ENCODE results near the gene CXCR5.

The CXCR5 gene

GRCh38 chr11:118922745-118923627 lies 39.3 kb downstream of the CXCR5 start:
- H3K4me3 ChIP-seq (replicated peaks; ENCODE audit: low read depth, low read length) = peak overlapping the region; percentile 98
- no peak for DNase-seq (ENCODE audit: extremely low read depth, low read depth)
- no peak for TF ChIP-seq CTCF (IDR thresholded peaks at IDR 0.05; ENCODE audit: low read depth, low read length, missing control alignments)

GRCh38 chr11:118923721-118924587 lies 40.3 kb downstream of the CXCR5 start:
- no peak for TF ChIP-seq CTCF (IDR thresholded peaks at IDR 0.05; ENCODE audit: low read depth, low read length, missing control alignments)
- peak overlapping the region; percentile 98 for H3K4me3 ChIP-seq (replicated peaks; ENCODE audit: low read depth, low read length)
- no peak for DNase-seq (ENCODE audit: extremely low read depth, low read depth)

- TF ChIP-seq CTCF (IDR thresholded peaks at IDR 0.05; ENCODE audit: low read depth, low read length, missing control alignments) = no peak
Measured at GRCh38 chr11:118924591-118925585, 41.2 kb downstream of the CXCR5 start.

GRCh38 chr11:118927554-118928100 lies 43.9 kb downstream of the CXCR5 start:
- no peak for TF ChIP-seq CTCF (IDR thresholded peaks at IDR 0.05; ENCODE audit: low read depth, low read length, missing control alignments)
- H3K4me3 ChIP-seq (replicated peaks; ENCODE audit: low read depth, low read length) = no peak overlapping the region
- DNase-seq (ENCODE audit: extremely low read depth, low read depth) = no peak

More at GRCh38 chr11:118924591-118925585, 41.2 kb downstream of the CXCR5 start:
- peak overlapping the region; percentile 98 for H3K4me3 ChIP-seq (replicated peaks; ENCODE audit: low read depth, low read length)
- DNase-seq (ENCODE audit: extremely low read depth, low read depth) = no peak

GRCh38 chr11:118928101-118928869 lies 44.6 kb downstream of the CXCR5 start:
- peak overlapping the region; percentile 61 for H3K4me3 ChIP-seq (replicated peaks; ENCODE audit: low read depth, low read length)
- peak; percentile 85 for DNase-seq (ENCODE audit: extremely low read depth, low read depth)
- peak; percentile 95 for TF ChIP-seq CTCF (IDR thresholded peaks at IDR 0.05; ENCODE audit: low read depth, low read length, missing control alignments)
